Erythroblast (primary cell): Measurements from ENCODE around the gene LSM14A.
"Not testable (repeated sequence)": the region's sequence is repeated elsewhere in the genome, so short reads cannot be mapped to it uniquely, and the experiment has no call there.

Source experiments
- DNase-seq, 2 experiments: peaks; one replicate each; lab custom pipeline; 2025; lab: John Stamatoyannopoulos, UW
- GATA1 ChIP-seq: IDR thresholded peaks from 2 replicates; pipeline ENCODE4 v1.6.1; 2011; ENCODE audit warnings: low read depth, mild to moderate bottlenecking, control low read depth, low read length, moderate library complexity
- POLR2A ChIP-seq: IDR thresholded peaks from 2 replicates; pipeline ENCODE4 v1.6.1; 2011; ENCODE audit warnings: mild to moderate bottlenecking, low read length

LSM14A gene

GRCh38 chr19:34189917-34190425 is 17.7 kb downstream of the LSM14A start:
- no peak for TF ChIP-seq POLR2A
- TF ChIP-seq GATA1 = no peak
- no peak for DNase-seq

- no peak for DNase-seq
Observed at GRCh38 chr19:34191355-34191962, 19.2 kb downstream of the LSM14A start.

DNA sequence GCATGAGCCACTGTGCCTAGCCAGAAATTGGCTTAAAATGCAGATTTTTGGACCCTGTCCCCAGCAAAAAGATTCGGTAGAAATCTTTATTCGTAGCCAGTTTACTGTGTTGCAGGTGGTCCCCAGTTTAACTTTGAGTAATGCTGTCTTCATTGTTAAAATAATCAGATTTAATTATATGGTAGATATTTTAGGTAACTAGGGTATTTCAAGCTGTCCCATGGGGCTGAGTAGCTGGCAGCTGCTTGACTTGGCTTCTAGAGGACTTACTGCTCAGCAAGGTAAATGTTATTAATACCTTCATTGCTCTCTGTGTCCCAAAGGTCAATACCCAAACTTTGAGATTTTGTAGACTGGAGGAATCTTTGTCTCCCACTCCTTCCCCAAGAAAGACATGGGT is 21.1 kb downstream of the LSM14A start:
- no peak for TF ChIP-seq GATA1
- no peak for TF ChIP-seq POLR2A

More at GRCh38 chr19:34191355-34191962, 19.2 kb downstream of the LSM14A start:
- no peak for TF ChIP-seq POLR2A

GRCh38 chr19:34193876-34194275 is 21.6 kb downstream of the LSM14A start:
- no peak for TF ChIP-seq POLR2A
- TF ChIP-seq GATA1 = no peak

More for the DNA sequence above, 21.1 kb downstream of the LSM14A start:
- no peak for DNase-seq

GRCh38 chr19:34201133-34201532 is 28.8 kb downstream of the LSM14A start:
- no peak for TF ChIP-seq GATA1
- no peak for TF ChIP-seq POLR2A
- no peak for DNase-seq

More at GRCh38 chr19:34193876-34194275, 21.6 kb downstream of the LSM14A start:
- no peak for DNase-seq

- DNase-seq = not testable (repeated sequence)
Observed at GRCh38 chr19:34205324-34205723, 33.0 kb downstream of the LSM14A start.

- TF ChIP-seq POLR2A (no peak), GATA1 (no peak)
- no peak for DNase-seq
Observed at GRCh38 chr19:34208291-34208884, 36.1 kb downstream of the LSM14A start.

GRCh38 chr19:34209726-34210125 is 37.4 kb downstream of the LSM14A start:
- TF ChIP-seq GATA1 = no peak
- TF ChIP-seq POLR2A = no peak
- DNase-seq = no peak

GRCh38 chr19:34213283-34213682 is 41.0 kb downstream of the LSM14A start:
- DNase-seq = no peak
- TF ChIP-seq POLR2A = no peak
- TF ChIP-seq GATA1 = no peak

GRCh38 chr19:34214040-34214439 is 41.7 kb downstream of the LSM14A start:
- no peak for TF ChIP-seq POLR2A
- TF ChIP-seq GATA1 = no peak

DNA sequence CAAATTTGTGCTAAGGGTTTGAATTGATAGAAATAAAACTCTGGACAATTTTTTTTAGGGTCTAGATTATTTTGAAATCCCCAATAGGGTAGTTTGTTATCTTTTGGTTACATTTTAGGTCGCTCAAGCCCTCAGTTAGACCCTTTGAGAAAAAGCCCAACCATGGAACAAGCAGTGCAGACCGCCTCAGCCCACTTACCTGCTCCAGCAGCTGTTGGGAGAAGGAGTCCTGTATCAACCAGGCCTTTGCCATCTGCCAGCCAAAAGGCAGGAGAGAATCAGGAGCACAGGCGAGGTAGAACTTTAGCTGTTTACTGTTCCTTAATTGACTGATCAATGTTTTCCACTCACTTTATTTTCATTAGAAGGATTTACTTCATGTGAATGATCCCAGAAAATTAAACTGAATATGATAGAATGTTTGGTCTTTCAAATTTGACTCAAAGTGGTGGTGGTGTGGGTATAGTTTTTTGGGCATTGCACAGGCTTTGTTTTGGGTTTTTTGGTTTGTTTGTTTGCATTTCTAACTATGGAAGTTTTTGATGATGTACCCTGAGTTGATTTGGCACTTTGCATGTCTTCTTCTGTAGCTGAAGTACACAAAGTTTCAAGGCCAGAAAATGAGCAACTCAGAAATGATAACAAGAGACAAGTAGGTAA is 42.8 kb downstream of the LSM14A start:
- DNase-seq = no peak
- TF ChIP-seq POLR2A (no peak), GATA1 (no peak)

More at GRCh38 chr19:34214040-34214439, 41.7 kb downstream of the LSM14A start:
- DNase-seq = no peak

DNA sequence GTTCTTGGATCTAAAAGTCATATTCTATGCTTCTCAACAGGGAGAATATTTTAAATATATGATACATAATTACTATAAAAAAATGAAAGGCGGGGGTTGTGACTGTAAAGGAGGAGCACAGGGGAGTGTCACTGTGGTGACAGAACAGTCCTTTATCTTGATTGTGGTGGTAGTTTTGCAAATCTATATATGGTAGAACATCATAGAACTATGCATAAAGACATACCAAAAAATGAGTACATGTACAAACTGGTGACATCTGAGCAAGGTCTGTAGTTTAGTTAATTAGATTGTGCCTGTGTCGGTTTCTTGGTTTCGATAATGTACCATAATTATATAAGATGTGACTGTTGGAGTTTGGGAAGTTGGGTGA is 43.3 kb downstream of the LSM14A start:
- no peak for DNase-seq
- no peak for TF ChIP-seq POLR2A
- TF ChIP-seq GATA1 = no peak

- DNase-seq = not testable (repeated sequence)
Observed at GRCh38 chr19:34216745-34217219, 44.5 kb downstream of the LSM14A start.

DNA sequence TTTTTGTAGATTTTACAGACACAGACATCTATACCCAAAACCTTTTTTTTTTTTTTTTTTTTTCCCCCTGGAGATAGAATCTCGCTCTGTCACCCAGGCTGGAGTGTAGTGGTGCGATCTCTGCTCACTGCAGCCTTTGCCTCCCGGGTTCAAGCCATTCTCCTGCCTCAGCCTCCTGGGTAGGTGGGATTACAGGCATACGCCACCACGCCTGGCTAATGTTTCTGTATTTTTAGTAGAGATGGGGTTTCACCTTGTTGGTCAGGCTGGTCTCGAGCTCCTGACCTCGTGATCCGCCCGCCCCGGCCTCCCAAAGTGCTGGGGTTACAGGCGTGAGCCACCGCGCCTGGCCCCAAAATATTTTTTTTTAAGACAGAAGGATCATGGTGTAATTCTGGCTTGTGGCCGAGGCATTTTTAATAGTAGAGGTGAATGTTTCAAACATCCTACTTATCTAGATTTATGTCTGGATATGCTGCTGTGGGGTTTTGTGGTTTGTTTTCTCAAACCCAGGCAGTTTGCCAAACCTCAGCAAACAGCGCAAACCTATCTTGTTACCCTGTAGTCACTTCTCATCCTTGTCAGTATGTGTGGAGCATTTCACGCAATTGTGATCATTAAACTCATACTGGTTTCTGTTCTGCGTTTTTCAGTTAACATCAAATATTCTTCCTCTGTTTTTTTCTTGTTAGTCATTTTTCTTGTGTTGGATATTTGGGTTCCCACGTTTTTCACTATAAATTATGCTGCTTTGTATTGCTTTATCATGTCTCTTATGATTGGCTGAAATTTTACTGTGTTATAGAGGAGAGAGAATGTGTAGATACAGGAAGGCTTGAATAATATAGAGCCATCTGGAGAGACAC is 45.9 kb downstream of the LSM14A start:
- TF ChIP-seq POLR2A = no peak
- no peak for TF ChIP-seq GATA1
- peak; percentile 59 to 75 for DNase-seq
